GM18502 (cell line): ENCODE results near the gene ZC3H12A.

Experiments
- ATAC-seq: cut with Tn5 transposase; IDR thresholded peaks from one replicate; pipeline ENCODE4 v1.9.1; 2021; ENCODE audit warnings: mild to moderate bottlenecking; ENCODE audit not compliant: unreplicated experiment, poor library complexity

ZC3H12A gene

DNA sequence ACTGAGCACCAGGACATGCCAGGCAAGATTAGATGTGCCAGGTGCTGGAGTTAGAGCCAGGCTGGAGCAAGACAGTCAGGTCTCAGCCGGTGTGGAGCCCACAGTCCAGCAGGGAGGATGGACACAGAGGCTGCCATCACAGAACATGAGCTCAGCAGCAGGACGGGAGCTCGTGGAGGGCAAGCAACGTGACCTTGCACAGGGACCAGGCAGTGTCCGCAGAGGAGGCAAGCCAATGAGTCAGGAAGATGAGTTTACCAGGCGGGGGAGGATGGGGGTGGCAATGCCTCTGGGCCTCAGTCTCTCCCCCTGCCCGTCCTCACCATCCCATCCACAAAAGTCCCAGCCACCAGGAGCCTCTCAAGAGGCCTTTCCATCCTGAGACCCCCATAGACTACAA lies 20.7 kb upstream of the ZC3H12A start:
- no peak for ATAC-seq

DNA sequence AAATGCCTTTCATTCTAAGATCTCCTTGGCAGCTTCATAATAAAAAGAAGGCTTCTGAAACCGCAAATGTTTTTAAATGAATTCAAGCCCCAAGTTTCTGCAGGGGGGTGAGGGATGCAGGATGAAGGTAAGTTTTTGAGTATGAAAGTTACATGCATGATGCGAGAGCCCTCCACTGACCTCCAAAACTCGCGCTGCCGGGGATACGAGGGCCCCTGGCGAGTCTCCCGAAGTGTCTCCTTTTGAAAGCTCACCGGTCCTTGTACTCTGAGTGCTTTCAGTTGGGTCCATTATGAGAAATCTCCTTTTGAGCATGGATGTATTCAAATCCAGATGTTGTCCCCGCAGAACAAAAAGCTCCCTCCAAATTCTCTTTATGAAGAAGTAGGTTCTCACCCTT lies 18.9 kb upstream of the ZC3H12A start:
- no peak for ATAC-seq

DNA sequence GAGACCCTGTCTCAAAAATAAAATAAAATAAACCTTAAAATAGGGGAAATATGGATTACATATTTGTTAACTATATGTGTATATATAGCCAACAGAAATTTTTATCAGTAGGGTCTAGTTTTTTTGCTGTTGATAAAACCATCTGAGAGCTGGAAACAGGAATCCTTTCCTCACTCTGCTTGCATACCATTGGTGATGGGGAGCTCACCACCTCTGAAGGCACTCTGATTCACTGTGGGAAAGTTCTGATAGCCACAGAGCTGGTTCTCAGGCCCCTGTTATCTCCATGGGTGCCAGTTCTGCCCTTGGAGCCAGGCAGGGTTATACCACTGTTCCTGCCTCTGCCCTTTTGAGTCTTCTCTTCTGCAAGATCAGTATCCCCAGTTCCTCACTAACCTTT lies 17.8 kb upstream of the ZC3H12A start:
- ATAC-seq, result no peak

DNA sequence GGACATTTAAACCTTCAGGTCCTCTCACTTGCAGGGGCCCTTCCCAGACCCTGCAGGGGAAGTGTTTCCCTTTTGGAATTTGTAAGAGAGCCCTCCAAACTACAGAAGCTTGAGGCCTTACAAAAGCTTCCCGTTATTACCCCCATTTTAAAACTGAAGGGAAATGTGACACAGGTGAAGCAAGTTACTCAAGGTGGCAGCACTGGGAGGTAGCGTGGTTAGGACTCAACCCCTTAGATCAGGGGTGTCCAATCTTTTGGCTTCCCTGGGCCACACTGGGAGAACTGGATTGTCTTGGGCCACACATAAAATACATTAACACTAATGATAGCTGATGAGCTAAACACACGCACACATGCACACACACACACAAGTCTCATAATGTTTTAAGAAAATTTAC lies 15.8 kb upstream of the ZC3H12A start:
- no peak for ATAC-seq

DNA sequence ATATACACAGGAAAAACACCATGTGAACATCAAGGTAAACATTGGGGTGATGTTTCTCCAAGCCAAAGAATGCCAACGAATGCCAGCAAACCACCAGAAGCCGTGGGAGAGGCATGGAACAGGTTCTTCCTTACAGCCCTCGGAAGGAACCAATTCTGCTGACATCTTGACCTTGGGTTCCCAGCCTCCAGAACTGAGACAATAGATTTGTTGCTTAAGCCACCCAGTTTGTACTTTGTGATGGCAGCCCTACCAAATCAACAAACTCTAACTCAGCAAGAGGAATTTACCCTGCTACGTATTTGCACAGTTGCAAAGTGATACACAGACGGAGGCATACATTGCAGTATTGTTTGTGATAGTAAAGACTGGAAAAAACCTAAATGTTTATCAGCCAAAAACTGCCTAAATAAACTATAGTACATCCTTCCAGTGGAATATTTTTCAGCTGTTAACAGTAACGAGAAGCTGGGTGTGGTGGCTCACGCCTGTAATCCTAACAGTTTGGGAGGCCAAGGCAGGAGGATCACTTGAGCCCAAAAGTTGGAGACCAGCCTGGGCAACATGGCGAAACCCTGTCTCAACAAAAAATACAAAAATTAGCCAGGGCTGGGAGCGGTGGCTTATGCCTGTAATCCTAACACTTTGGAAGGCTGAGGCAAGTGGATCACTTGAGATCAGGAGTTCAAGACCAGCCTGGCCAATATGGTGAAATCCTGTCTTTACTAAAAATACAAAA lies 12.5 kb upstream of the ZC3H12A start:
- ATAC-seq, result no peak

DNA sequence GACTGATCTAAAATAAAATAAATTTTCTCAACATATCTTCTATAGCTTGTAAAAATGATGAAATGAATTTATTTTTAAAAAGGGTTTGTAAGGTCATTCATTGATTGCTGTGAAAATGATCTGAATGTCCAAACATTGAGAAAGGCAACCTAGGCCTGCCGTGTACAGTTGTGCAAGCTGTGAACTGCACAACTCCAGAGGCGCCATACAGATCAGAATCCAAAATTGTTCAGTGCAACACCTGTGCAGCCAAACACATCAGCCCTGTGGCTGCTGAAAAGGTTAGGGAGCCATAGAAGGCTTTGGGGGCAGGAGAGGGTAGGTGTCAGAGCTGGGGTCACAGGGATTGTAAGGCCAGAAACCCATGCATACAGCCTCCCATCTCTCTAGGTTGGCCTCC lies 9.9 kb upstream of the ZC3H12A start:
- ATAC-seq, result no peak

DNA sequence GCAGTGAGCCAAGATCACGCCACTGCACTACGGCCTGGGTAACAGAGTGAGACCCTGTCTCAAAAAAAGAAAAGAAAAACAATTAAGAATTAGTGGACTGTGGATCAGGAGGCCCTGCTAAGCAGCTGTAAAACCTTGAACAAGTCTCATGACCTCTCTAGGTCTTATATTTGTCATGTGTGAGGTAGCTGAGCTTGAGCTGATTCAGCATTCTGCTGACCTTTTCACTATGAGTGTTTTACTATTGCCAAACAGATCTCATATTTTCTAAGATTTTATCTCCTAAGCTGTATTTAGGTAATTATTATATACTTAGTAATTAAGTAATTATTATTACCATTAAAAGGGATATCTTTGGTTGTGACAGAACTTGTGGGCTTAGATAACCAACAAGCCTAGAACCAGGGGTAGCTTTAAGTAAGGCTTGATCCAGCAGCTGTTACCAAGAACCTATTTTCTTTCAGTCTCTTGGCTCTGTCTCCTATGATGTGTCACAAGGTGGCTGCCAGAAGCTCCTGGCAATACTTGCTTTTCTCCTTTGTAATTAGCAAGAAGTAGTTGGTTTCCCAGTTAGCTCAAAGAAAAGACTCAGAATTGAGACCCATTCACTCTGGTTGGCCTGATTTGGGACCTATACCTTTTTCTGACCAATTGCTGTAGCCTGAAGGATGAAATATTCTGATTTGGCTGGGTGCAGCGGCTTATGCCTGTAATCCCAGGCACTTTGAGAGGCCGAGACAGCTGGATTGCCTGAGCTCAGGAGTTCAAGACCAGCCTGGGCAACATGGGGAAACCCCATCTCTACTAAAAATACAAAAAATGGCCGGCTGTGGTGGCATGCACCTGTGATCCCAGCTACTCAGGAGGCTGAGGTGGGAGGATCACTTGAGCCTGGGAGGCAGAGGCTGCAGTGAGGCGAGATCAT lies 8.5 kb upstream of the ZC3H12A start:
- no peak for ATAC-seq

DNA sequence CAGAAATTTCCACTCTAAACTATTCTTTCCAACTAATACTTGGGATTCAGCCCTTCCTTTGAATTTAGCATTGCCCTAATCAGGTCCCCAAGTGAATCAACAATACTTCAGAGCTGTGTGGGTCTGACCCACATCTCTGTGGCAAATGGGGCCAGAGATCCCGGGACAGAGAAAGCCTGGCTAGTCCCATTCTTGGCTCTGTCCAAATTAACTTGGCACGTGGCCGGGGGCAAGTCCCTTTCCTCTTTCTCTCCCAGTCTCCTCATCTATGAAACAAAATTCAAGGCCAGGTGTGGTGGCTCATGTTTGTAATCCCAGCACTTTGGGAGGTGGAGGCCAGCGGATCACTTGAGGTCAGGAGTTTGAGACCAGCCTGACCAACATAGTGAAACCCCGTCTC lies 6.3 kb upstream of the ZC3H12A start:
- no peak for ATAC-seq

DNA sequence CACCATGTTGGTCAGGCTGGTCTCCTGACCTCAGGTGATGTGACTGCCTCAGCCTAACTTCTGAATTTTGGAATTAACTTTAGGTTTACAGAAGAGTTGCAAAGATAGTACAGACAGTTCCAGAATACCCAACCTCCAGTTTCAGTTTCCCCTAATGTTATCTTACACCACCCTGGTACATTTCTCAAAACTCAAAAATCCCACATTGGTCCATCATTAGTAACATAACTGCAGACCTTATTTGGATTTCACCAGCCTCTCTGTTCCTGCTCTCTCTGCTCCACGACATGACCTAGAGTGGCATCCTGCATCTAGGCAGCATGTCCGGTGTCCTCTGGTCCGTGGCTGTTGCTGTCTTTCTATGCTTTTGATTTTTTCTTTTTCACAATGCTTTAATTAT lies 5.0 kb upstream of the ZC3H12A start:
- ATAC-seq, result no peak

DNA sequence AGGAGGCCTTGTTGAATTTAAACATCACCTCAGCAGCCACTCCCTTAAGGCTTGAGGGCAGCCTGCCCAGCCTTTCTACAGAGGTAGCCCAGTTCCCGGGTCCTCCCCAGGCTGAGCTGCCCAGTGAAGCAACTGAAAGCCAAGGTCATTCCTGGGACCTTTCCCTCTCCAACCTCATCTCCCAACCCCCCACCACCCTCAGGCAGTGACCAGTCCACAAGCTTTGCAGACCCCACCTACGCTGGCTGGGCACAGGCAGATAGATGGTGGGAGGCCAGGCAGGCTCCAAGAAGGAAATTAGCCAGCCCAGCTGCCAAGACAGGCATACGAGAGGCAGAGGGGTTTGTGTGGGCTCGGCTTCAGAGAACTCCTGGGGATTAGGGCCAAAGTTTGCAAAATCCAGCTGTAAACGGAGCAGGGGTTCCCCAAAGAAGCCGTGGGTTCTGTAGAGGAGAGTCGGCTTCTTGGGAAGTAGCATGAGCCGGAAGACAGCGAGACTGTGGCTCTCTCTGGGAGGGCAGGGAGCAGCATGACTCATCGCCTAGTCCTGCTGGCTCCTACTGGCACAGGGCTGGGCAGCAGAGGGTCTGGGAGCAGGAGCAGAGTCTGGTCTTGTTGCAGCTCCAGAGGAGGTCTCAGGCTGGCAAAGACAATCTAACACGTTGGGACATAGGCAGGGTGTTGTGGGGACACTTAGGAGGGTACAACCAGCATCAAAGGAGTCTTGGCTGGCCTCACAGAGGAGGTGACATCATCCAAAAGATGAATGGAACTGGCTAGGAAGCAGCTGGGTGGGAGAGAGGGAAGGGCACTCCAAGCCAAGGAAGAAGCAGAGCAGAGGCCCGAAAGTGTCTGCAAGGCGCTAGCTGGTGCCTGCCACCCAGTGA lies 2.8 kb upstream of the ZC3H12A start:
- no peak for ATAC-seq

DNA sequence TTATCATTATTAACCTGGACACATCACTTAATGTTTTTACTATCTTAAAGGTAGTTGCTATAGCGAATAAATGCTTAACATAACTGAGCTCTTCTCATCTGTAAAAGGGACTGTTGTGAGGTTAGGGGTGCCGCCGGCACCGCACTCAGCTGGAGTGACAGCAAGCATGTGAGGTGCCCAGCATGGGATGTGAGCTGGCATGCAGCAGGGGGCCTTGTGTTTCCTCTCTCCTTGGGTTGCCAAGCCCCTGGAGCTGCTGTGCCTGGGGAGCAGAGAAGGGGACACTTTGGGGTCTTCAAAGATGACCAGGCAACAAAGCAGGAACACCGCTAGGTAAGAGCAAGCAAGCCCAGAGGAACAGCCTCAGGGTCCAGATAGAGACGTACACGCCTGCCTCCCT lies 2.1 kb upstream of the ZC3H12A start:
- no peak for ATAC-seq

DNA sequence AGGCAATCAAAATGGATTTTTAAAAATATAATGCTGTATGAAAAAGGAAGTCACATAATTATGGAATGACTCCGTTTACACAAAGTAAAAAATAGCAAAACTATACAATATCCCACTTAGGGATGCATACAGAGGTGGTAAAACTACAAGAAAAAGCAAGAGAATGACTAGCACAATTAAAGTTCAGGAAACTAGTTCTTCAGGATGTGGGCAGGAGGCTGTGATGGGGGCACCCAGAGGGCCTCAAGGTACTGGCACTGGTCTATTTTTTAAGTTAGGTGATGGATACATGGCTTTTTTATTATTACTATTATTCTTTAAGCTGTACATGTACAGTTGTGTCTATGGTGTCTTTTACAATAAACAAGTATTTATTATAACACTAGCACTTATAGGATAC lies 1.4 kb upstream of the ZC3H12A start:
- no peak for ATAC-seq

DNA sequence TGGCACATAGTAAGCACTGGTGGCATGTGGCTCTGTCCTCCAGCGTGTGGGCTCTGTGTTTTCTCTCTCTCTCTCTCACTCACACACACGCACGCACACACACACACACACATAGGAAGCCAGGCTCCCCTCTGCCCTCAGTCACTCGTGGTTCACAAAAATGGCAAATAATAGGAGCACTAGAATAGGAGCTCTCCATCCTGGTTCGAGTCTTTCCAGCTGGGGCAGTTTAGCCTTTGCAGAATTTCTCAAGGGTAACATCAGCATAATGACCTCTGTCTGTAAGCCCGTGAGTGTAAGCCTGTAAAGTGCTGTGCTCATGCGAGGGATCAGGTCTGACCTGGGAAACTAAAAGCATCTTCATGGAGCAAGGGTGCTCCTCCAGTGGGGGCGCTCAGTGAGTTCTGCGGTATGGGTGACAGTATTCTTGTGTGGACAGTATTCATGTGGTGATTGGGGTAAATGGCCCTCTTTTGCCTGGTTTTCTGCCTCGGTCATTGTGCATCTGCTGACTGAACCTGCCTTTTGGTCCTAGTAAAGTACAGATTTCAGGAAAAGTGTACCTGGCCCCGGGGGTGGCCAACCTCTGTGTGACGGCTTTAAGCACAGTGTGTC lies 842 bp upstream of the ZC3H12A start:
- no peak for ATAC-seq

DNA sequence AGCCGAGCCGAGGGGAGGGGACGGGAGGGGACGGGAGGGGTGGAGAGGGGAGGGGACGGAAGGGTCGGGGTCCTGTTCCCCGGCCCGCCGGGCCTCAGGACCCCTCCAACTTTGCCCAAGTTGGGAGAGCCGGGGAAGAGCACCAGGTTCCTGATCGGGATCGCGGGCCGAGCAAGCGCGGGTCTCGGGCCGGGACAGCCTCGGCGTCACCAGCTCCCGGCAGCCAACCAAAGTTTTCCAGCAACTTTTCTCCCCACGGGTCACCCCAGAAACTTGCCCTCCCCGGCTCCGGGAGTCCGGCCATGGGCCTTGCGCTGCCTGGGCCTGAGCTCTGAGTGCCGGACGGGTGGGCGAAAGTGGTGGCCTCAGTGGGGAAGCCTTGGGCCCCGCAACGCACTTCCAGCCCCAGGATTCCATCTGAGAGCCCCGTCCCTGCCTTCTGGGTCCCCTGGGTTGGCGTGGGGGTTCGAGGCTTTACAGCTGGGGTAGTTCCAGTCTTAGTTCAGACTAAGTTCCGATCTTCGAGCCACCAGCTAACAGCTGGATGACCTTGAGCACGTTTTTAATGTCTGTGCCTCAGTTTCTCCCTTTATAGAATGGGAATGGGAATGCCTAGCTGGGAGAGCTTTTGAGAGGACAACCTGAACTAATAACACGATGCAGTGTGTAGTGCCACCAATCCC lies 458 bp downstream of the ZC3H12A start:
- peak; percentile 1 for ATAC-seq

DNA sequence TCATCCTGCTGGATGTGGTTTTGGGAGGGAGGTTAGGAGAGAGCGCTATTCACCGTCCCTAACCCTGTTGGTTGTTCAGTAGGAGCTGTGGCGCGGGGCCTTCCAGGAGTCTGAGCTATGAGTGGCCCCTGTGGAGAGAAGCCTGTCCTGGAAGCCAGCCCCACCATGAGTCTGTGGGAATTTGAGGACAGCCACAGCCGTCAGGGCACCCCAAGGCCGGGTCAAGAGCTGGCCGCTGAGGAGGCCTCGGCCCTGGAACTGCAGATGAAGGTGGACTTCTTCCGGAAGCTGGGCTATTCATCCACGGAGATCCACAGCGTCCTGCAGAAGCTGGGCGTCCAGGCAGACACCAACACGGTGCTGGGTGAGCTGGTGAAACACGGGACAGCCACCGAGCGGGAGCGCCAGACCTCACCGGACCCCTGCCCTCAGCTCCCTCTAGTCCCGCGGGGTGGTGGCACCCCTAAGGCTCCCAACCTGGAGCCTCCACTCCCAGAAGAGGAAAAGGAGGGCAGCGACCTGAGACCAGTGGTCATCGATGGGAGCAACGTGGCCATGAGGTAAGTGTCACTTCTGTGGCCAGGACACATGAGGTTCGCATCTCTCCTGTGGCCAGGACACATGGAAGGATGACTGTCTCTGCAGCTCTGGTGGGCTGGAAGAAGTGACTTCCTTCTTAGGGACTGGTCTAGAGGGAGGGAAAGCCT lies 1.2 kb downstream of the ZC3H12A start:
- no peak for ATAC-seq

DNA sequence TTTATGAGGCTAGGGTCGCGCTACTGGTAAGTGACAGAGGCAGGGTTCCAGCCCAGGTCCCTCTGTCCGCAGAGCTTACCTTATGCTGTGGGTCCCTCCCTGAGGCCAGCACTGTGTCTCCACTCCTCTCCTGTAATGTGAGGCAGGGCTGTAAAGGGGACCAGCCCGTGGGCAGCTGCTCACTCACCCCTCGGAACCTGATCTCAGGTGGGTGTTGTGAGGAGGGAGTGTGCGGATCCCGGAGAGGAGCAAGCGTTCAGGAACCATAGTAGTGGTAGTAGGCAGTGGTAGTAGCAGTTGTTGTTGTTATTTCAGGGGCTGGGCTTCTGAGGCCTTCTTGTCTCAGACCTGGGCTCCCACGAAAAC lies 1.7 kb downstream of the ZC3H12A start:
- no peak for ATAC-seq

DNA sequence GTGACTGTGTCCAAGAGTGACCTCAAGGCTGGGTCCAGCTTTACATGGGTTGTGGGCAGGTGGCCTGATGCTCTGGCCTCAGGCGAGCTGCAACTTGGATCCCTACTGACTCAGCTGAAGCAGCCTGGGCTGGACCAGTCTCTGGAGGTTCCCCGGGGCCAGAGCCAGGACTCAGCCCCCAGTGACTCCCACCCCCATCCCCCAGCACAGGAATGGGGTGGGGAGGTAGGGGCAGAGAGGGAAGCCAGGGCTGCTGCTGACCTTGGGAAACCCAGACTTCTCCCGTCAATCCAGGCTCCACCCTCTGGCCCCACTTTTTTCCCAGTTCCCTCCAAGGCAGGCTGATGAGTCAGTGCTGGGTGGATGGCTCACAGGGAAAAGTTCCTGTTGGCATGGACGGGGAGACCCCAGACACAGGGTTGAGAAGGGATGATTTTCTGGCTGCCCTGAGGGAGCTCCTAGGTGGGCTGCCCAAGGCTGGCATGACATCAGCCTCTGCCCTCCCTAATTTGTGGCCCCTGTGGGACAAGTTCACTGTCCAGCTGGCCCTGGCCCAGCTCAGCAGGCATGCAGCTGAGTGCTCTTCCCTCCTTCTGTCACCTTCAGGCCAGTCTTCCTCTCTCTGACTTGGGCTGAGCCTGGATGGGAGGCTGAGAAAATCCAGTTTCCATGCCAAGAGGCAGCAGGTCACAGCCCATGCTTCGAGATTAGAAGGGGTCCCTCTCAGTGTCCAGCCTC lies 2.2 kb downstream of the ZC3H12A start:
- peak; percentile 0 for ATAC-seq

DNA sequence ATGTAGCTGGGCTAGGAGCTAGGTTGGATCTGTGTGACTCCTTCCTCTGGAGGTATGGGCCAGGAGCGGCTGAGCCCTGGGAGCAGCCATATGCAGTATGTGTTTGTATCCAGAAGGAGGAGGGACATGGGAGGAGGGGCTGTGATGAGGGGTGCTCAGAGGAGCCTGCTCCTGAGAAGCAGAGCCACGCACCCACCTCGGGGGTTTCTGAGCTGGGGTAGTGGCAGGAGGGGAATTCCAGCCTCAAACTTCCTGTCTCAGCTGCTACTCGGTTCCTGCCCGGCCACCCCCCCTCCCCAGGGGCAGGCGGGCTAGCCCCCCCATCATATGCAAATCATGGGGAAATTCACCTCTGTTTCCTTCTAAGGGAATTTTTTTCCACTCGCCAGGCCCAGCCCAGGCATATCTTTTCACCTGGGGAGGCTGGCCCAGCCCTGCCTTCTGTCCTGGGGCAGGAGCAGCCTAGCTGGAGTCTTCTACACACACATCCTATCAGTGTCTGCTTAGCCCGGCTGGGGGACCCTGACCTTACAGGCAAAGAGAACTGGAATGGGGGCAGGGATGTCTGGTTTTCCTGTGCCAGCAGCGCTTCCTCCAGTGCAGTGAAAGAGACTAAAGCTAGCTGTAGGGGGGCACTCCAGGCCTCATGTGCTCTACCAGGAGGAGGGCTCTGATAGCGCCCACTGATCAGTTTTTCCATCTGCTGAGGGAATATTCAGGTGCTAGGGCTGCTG lies 3.0 kb downstream of the ZC3H12A start:
- ATAC-seq, result peak; percentile 46
